GM19239 (cell line): ENCODE measurements around the gene CNTFR.
"Not testable (repeated sequence)": the region's sequence is repeated elsewhere in the genome, so short reads cannot be mapped to it uniquely, and the experiment has no call there.

Source experiments
- DNase-seq: peaks from one replicate; pipeline ENCODE4 v3.0.0; 2011; ENCODE audit warnings: low spot score; ENCODE audit not compliant: insufficient read length
- FAIRE-seq: peaks from 2 replicates; lab custom pipeline; 2011; peaks lifted over from hg19 to GRCh38; lab: Jason Lieb, UNC

The CNTFR gene

DNA sequence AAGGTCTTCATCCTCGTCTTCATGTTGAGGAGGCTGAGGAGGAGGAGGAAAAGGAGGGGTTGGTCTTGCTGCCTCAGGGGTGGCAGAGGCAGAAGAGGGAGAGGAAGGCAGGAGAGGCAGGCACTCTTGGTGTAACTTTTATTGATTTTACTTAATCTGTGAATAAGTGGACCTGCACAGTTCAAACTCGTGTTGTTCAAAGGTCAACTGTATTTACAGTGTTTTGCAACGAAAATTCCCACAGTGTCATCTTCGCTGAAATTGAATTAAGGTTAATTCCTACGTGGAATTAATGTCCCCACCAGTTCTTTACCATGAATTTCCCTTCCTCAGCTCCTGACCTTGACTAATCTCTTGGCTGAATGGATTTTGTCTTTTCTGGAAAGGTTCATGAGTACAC lies 45.5 kb downstream of the CNTFR start:
- DNase-seq, result no peak
- no peak for FAIRE-seq

DNA sequence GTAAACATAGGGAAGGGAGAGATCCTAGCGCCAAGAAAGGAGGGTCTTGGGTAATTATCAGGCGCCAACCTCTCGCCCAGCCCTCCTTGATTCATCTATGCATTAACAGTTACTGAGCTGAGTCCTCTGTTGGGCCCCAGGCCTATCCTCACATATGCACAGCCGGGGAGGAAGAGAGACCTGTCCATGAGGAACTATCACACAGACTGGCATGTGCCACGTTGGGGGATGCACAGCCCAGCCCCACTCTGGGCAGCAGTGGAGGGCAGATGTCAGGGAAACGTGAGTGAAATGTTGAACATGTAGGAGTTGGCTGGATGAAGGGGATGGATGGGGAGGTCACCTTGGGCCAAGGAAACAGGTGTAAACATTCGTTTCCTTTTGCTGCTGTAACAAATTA lies 48.0 kb downstream of the CNTFR start:
- DNase-seq, result no peak
- FAIRE-seq, result no peak

DNA sequence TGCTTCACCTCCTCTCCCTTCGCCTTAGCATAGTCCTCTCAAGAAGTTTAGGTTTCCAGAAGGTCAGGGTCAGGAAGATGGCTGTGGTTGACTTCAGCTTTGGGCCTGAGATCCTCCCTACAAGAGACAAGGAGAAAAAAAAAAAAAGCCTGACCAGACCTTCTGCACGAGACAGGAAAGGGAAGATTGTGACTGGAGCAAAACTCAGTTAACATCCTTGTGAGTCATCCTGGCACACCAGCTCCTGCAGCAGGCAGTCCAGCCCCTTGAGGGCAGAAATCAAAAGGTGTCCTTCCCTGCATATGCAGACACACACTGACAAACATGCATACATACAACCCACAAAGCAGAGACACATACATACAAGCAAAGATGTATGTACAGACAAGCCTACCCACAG lies 48.7 kb downstream of the CNTFR start:
- no peak for FAIRE-seq
- DNase-seq, result no peak

DNA sequence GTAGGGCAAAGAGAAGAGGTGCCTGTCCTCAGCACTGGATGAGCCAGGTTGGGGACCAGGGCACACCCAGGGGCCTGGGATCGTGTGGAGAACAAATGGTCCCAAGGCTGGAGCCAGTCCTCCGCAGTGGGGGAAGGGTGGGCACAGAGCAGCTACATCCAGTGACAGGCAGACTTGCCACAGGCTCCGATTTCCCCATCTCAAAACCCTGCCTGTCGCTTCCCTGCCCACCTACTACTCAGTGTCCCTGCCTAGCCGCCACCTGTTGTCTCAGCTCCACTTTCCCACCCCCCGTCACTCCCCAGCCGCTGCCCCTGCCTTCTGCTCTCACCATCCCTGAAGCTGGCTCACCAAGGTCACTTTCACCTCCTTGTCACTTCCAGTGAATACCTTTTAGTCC lies 52.8 kb downstream of the CNTFR start:
- no peak for DNase-seq
- FAIRE-seq, result no peak

- FAIRE-seq, DNase-seq: not testable (repeated sequence)
These were observed 57.5 kb downstream of the CNTFR start for GRCh38 chr9:34532041-34532440.

GRCh38 chr9:34526026-34526425 lies 63.5 kb downstream of the CNTFR start:
- no peak for FAIRE-seq
- no peak for DNase-seq

DNA sequence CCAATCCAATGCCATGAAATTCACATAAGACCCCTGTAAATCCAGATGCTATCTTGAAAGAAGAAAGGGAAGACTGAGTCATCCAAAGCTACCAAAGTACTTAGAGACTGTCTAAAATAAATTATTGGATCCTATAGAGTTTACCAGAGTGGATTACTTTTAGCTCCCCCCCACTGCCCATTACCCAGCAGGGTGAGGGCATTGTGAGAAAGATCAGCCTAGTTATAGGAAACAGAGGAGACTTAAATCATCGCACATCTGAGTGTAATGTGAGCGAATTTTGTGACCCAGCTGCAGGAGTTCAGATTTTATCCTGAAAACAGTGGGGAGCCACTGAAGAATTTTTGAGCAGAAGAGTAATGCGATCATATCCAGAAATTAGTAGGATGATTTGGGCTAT lies 65.2 kb downstream of the CNTFR start:
- FAIRE-seq, result no peak
- DNase-seq, result no peak

DNA sequence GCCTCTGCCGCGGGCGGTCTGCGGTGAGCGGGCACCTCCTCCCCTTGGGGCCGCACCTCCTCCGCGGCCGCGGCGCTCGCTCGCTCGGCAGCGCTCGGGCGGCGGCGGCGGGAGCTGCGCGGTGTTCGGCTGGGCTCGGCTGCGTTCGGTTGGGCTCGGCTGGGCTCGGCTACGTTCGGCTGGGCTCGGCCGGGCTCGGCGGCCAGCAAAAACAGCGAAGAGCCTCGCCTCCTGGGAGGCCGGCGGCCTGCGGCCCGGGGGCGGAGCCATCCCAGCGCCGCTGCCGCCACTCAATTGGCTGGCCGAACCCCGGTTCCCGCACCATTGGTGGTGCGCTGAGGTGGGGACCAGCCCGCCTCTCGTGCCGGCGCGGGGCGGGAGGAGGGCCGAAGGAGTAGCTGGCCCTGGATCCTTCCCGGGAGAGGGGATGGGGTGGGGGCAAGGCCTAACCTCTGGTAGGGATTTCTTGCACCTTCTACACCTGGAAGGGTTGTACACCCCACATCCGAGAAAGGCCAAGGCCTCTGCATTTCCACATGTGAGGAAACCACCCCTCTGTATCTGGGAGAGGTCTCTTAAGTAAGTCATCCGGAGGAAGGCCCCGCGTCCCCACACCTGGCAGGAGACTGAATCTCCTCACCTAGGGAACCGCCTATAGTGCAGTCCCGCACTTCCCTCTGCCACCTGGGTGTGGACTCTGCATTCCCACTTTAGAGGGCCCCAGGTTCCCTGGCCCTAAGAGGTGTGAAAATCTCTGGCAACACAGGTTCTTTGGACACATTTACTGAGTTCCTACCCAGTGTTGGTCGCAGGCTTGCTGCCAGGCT lies 66.3 kb downstream of the CNTFR start, which contains the start of gene ENHO:
Gene ENHO, minus strand, starts transcription at position 20 of the 827 bp plus-strand sequence. CDS start 1,295 bp downstream, outside the sequence.
- FAIRE-seq, result no peak
- DNase-seq, result peak; percentile 82

DNA sequence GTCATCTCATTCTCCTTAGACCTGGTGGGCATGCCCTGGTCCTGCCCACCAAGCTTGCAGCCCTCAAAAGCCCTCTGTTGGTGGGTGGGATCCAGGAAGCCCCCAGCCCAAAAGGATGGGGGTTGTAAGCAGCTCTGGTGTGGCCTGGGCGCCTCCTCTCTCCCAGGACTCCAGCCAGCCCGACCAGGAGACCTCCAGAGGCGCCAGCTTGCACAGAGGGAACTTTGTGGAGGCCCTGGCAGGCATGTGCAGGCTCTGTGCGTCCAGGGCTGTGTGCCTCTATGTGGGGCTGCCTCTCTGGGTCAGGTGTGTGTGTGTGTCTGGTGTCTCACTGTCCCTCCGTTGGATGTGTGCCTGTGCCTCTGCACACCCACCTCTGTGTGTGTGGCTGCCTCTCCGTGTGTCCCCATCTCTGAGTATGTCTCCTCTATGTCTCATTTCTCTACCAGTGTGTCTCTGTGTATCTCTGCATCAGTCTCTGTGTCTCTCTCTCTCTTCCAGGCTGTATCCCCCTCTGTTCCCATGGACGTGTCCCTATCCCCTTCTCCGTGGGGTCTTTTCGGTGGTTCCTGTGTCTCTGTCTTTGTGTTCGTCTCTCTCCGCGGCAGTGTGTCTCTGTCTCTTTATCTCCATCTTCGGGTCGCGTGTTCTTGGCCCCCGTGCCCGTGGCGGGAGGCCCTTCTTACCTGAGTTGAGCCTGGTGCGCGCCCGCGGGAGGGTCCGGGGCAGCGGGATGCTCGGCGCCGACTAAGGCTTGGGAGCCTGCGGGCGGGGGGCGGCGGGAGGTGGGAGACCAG lies 67.2 kb downstream of the CNTFR start:
- DNase-seq (no peak), FAIRE-seq (no peak)

DNA sequence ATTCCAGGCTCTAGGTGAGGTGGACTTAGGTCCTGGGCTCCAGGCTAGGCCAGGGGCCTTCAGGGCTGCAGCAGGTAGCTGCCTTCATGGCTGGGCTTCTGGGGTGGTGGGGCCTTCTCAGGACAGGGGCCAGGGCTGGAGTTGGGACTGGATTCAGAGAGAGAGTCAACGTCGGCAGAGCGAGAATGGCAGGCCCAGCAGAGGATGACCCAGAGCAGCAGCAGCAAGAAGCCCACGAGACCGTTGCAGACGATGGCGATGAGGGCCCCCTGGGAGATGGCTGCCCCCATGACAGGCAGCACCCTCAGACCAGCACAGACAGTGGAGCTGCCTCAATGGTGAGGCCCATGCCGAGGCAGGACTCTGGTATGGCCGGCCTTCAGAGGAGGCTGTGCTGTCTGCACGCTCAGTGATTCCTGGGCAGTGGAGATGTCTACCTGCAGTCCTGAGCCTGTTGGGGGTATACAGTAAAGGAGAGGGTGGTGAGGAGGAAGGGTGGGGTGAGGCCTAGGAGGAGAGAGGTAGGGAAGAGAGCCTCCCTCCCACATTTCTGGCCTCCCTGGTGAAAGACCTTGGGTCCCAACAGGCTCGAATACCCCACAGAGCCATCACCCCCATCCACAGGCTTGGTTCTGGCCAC lies 68.0 kb downstream of the CNTFR start:
- DNase-seq (no peak), FAIRE-seq (no peak)

GRCh38 chr9:34520505-34521385 lies 68.8 kb downstream of the CNTFR start:
- DNase-seq (no peak), FAIRE-seq (no peak)

GRCh38 chr9:34520096-34520495 lies 69.4 kb downstream of the CNTFR start:
- DNase-seq (no peak), FAIRE-seq (no peak)

DNA sequence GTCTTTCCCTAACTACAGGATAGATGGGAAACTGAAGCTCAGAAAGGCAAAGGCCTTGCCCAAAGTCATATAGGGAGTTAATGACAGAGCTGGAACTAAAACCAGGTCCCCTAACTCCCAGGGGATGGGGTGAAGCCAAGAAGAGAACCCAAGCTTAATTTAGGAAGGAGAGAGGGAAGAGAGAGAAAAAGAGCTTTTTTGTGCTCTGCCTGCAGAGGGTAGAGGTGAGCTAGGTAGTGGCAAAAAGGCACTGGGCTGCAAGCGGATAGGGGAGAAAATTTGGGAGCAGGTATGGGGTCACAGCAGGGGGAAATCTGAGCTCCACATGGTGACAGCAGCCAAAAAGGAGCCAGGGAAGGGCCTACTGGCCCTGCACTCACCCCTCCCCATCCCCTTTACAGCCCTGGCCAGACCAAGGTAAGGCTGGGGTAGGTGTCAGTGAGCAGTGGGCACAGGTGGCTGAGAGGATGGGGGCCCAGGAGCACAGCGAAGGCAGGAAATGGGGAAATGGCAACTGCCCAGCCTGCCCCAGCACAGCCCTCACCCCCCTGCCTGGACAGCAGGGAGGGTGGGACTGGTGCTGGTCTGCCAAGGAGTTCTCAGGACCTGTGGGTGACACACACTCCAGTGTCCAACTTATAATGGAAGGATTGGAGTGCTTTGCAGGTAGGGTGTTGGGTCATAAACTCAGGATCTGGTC lies 70.1 kb downstream of the CNTFR start:
- DNase-seq (no peak), FAIRE-seq (no peak)

DNA sequence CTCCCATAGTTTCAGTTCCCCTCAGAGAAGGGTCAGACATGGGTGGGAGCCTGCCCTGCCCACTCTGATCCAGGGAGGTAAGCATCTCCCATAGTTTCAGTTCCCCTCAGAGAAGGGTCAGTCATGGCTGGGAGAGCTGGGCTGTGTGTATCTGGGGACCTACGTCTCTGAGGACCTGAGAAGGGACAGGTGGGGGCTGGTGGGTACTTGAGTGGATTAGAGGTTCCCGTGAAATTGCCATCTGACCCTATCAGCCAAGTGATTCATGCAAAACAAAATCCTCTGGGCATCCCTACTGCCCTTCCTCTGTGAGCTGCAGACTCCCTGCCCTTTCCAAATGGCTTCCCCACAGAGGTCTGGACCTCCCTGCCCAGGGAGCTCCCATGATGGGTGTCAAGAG lies 70.6 kb downstream of the CNTFR start:
- DNase-seq (no peak), FAIRE-seq (no peak)

GRCh38 chr9:34518110-34518616 lies 71.4 kb downstream of the CNTFR start:
- FAIRE-seq (no peak), DNase-seq (no peak)

DNA sequence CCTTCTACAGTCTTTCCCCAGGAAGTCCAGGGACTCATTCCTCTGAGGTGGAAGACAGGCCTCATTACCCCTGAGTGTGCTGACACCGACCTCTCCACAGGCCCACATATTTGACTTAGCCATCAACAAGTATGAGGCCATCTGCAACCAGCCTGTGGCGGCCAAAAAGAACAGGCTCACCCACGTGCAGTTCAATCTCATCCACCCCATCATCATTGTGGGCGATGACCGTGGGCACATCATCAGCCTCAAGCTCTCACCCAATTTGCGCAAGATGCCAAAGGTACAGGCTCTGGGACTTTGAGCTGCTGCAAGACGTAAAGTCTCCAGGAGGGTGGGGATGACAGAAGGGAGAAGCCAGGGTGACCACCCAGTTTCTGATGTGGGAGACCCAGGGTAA lies 72.3 kb downstream of the CNTFR start:
- FAIRE-seq, result no peak

GRCh38 chr9:34515959-34516358 lies 73.6 kb downstream of the CNTFR start:
- FAIRE-seq, result no peak

More for the DNA sequence above, 72.3 kb downstream of the CNTFR start:
- DNase-seq, result no peak

DNA sequence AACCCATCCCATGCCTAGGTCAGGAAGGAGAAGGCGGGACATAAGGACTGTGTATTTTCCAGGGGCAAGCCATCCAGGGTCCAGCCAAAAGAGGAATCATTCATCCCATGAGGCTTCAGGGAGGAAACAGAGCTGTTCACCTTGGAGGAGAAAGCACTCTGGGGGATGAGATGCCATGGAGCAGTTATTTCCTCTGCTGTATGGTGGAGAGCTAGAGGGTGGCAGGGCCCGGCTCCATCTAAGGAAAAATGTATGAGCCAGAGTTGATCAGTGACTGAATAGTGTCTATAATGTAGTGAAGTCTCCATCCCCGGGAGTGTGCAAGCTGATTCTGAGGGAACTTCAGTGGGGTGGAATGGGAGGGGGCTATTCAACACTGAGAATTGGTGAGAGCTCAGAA lies 74.7 kb downstream of the CNTFR start:
- DNase-seq (no peak), FAIRE-seq (no peak)

More at GRCh38 chr9:34515959-34516358, 73.6 kb downstream of the CNTFR start:
- DNase-seq, result no peak

- DNase-seq (no peak), FAIRE-seq (no peak)
These were observed 75.1 kb downstream of the CNTFR start for GRCh38 chr9:34514401-34514800.
